Hindlimb muscle (tissue), 1 donor: ENCODE measurements around the gene APMAP. TPM values are rescaled to one million over a fixed set of nuclear protein-coding genes. Genes with fewer than 3 reads are reported as not detected.
"Not testable (repeated sequence)": the region's sequence is repeated elsewhere in the genome, so short reads cannot be mapped to it uniquely, and the experiment has no call there.

Experiments used
- DNase-seq: peaks from one replicate; pipeline ENCODE4 v3.0.0-alpha.2; 2013
- polyA plus RNA-seq: library from polyadenylated mRNA; unstranded; fragments of 120-200 nt; gene quantifications from one replicate; pipeline ENCODE4 v1.2.1, GENCODE V29; 2013; ENCODE audit not compliant: insufficient read length

APMAP gene
- polyA plus RNA-seq, 1 donor: 47.5 TPM

DNA sequence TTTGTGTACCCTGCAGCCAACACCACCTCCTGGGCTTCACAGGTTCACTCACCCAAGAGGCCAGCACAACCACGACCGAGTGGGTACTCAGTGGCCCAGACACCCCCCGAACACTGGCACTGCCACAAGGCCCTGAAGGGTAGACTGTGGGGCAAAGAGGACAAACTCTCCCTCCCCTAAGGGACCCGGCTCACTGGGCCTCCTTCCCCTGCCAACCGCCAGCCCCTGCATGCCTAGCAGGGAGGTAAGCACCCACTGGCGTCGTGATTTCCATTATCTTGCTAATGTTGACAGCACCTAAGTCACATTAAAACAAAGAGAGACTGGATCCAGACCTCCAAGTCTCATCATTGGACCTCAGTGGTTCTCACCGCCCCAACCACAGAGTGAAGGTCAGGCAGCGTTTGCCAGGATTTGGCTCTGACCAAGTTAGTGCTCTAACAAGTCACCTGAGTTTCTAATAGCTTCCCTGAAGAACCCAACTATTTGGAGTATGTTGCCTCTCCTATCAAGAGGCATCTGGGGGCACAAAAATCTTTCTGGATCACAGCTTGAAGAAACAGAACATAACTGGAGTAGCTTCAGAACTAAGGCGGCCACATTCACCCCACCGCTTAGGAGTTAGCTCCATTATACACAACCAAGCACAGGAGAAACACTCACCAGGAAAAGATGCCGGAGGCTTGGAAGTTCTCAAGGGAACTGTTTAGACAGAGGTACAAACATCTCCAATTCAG lies 14.0 kb upstream of the APMAP start:
- DNase-seq: no peak

DNA sequence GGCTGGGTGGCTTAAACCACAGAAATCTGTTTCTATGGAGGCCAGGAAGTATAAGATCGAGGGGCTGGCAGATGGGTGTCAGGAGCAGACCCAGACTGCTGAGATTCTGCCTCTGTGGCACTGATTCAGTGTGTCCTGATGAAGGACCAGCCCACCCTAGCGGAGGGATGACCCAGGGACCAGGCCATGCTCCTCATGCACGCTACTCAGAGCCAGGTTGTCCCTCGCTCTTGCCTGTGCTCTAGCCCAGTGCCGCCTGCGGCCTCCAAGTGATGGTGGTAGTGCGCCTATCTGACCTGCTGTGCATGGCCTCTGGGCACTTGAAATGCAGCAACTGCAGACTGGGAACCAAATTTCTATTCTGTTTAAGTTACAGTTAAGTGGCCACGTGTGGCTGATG lies 13.1 kb upstream of the APMAP start:
- no peak for DNase-seq

DNA sequence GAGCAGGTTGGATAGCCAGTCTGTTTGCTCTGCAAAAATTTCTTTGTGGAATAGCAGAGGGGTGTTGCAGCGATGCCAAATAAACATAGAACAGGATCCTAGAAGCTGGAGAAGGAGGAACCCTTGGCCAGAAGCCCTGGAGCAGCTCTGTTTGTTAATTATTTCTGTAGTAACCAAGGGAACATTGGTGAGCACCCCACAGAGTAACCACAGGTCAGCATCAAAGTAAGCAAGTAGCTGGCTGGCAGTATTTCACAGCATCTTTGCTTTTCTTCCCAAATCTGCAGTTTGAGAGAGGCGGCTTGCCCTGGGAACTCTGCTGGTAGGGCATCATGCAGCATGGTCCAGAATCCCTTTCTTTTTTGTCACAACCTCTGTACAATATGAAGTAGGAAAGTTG lies 12.7 kb upstream of the APMAP start:
- no peak for DNase-seq

DNA sequence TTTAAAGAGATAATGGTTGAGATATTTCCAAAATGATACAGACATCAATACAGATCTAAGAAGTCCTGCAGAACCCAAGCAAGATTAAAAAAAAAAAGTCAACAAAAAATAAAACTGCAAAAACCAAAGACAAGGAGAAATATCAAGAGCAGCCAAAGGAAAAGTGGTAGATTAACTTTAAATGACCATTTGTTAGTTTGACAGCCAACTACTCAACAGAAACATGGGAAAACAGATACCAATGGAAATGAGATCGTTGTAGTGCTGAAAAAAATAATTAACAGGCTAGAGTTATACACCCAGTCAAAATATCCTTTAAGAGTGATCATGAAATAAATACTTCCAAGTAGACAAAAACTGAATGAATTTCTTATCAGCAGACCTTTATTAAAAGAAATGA lies 10.5 kb upstream of the APMAP start:
- DNase-seq: no peak

- not testable (repeated sequence) for DNase-seq
Observed at GRCh38 chr20:25001323-25001722, 8.8 kb upstream of the APMAP start.

GRCh38 chr20:25000268-25000801 lies 7.8 kb upstream of the APMAP start:
- no peak for DNase-seq

DNA sequence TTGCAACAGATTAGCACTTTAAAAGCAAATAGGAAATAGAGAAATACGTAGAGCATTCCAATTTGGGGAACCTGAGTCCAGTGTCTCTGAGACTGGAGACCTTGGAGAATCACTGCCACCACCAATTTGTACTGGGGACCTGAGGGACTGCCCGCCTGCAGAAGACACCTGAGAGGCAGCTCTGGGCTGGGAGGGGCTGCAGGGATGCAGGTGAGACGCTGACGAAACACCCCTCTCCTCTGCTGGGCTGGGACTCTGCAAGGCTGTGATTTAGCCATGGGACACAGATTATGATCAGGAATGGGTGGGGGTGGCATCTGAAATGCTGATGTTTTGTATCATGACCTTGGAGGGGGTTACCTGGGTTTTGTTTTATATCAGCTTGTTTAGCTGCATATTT lies 7.0 kb upstream of the APMAP start:
- no peak for DNase-seq

DNA sequence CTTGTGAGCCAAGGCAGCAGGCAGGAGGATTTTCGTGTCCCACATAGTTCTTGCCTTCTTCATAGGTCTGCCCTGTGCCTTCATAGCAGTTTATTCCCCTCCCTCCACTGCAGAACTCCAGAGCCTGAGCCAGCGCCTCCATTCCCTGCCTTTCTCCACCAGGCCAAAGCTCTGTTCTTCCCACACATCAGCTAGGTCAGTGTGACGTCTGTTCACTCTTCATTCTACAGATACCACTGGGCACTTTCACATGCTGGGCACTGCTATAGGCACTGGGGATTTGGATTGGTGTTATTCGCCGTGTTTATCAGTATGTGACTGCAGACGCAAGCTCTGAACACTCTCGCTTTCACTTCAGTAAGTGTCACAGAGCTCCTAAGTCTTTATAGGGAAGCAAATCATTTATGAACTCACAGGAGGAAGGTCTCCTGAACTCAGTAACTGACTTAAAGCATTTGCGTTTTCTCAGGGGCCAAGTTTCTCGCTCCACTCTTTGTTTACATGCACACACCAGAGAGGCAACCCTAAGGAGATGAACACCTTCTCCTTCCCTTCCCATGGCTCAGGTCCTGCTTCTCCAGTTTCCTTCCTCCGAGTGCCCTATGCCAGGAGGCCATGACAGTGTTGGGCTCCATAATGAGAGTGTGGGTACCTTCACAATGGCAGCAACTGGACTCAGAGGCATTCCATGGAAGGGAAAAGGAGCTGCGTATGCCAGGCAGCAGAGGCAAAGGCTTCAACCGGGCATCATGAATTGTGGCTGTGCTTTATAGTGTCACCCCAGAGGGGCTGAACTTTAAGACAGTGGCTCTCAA lies 6.3 kb upstream of the APMAP start:
- DNase-seq: no peak

DNA sequence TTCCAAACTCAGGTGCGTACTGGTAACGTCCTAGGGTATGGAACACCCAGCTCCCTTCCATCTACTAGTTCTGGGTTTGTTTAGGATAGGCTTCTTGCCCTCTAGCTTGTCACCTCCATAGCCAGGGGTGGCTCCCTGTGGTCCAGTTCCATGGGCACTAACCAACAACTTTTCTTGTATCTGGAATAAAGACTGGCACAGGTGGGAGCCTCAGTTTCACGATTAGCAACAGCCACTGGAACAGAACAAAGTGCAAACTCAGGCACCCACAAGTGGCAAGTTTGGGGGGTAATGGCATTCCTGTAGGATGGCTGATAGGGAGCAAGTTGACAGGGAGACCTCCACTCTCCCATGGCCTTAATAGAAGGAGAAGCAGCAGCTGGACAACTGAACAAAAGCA lies 5.6 kb upstream of the APMAP start:
- no peak for DNase-seq

DNA sequence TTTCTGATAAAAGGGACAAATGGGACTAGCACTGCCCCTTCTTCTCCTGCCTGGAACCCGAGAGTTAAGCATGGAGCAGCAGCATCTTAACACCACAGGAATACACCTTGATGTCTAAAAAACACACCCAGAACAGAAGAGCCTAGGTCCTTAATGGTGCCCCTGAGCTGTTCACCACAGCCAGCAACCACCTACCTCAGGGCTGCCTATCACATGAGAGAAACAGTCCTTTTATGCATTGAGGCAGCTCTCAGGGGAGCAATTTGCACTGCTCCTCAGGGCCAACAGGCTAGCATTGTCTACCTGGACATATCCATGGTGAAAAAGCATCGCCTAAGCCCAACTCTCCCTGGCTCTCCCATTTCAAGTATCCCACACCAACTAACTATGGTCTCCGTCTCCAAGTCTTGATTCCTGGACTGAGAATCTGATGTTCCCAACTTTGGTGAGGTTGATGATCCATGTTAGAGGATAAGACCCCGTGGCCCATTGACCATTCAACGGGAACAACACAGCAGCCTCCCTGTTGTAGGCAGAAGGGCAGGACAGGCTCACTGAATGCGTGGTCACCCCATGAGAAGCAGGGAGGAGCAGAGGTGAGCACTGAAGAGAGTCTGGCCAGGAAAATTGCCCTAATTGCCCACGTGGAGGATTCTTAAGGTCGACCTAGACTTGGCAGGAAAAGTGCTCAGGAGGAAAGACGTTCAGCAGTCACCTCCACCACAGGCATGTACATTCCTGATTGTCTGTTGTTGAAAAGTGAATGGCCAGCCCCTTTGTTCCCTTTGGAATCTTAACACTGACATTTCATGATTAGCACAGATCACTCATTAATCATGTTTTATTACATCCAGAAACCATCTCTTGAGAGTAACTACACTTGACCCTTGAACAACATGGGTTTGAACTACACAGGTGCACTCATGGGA lies 4.2 kb upstream of the APMAP start:
- DNase-seq: no peak

- no peak for DNase-seq
Observed at GRCh38 chr20:24995741-24996448, 3.3 kb upstream of the APMAP start.

GRCh38 chr20:24994470-24995368 lies 2.2 kb upstream of the APMAP start:
- peak; percentile 82 for DNase-seq

DNA sequence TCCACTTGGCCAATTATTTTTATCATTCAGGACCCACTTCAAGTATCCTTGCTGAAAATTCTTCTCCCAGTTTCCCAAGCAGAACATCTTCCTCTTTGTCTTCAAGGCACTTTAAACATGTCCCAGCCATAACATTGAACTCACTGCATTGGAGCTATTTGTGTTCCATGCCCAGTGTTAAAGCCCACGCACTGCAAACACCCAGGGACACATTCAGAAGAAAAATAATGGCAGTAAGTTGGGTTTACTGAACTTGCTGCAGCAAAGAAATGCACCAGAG lies 1.6 kb upstream of the APMAP start:
- no peak for DNase-seq

DNA sequence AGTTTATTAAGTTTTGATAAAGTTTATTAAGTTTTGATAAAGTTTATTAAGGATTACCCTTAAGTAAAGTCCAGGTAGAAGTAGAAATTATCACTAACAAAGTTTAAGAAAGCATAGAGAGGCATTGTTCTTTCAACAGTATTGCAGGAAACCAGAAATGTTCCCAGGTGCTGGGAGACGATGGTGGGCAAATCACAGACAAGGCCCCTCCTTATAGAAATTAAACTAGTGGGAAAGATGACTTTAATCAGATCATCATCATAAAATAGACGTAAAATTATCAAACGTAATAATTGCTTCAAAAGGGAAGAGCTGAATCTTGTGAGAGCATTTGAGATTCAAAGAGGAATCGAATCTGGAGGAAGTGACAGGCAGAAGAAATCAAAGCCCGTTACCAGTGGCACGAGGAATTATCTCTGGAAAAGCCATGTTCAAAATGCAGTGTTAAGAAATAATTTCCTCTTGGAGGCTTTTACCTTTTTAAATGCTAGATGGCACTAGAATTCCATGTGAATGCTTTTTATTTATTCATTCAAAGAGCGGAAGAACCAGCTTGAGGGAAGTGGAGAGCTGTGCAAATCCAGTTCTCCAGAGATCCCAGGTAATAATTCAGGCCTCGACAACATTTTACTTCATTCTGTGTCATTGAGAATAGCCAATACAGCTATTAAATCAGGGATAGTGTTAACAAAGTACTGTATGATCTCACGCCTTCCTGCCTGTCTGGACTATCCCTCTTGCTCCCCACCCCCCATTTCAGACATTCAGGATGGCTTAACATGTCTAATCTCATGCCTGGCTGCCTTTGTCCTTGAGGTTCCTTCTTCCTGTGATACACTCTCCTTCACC lies 1.0 kb upstream of the APMAP start:
- peak; percentile 33 for DNase-seq

DNA sequence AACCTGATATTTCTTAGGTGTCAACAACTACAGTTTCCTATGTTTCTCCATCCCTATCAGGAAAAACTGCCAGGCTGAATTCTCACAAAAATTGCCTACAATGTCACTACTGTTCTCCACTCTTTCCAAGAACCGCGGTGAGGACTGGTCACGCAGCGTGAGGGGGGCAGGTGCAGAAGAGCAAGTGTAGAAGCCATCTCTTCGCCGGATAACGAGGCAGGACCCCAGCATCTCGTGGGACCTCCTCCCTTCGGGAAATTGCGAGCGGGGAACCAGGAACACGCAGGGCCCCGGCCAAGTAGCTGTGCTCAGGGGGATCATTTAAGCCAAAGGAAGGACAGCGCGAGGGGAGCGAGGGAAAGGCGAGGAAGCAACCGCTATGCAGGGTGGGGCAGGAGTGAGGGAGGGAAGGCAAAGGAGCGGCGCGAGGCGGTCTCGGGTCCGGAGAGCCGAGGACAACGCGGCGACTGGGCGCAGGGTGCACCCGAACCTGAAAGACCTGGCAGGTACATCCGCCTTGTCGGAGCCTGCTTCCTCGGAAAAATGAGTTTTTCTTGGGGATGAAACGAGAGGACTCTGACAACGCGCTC lies 559 bp downstream of the APMAP start:
- peak; percentile 30 for DNase-seq

- DNase-seq: no peak
Observed at GRCh38 chr20:24990810-24991252, 1.7 kb downstream of the APMAP start.

DNA sequence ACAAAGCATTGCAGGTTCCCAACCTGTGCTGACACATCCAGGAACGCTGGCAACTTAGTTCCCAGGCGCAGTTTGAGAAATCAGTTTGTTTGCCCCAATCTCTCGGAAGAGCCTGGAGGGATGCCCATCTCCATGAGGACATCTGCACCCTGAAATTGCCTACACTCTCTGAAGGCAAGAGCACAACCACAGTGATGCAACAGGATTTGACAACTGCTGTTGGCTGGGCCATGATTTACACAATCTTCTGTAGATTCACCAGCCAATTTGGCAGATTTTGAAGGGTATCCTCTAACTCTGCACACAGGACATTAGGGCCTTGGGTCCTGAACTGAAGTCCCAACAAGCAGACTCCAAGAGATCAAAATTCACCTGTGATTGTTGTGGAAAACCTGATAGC lies 3.4 kb downstream of the APMAP start:
- DNase-seq: no peak

- DNase-seq: no peak
Observed at GRCh38 chr20:24987873-24988835, 4.4 kb downstream of the APMAP start.

- DNase-seq: no peak
Observed at GRCh38 chr20:24987244-24987643, 5.3 kb downstream of the APMAP start.
